HL-60/S4 treated with phorbol 12-myristate 13-acetate at 8.2 ng/mL for 4 days and 3 days (cell line): ENCODE results near the gene IFNAR2.
"Not testable (repeated sequence)": the region's sequence is repeated elsewhere in the genome, so short reads cannot be mapped to it uniquely, and the experiment has no call there.

Experiments
- in situ Hi-C: fragments of 300-500 bp; cut with MboI; formaldehyde crosslinking; loops from 2 replicates; pipeline ENCODE4 v1.15.0; 2022; ENCODE audit warnings: low sequenced_read_pairs

The IFNAR2 gene

DNA sequence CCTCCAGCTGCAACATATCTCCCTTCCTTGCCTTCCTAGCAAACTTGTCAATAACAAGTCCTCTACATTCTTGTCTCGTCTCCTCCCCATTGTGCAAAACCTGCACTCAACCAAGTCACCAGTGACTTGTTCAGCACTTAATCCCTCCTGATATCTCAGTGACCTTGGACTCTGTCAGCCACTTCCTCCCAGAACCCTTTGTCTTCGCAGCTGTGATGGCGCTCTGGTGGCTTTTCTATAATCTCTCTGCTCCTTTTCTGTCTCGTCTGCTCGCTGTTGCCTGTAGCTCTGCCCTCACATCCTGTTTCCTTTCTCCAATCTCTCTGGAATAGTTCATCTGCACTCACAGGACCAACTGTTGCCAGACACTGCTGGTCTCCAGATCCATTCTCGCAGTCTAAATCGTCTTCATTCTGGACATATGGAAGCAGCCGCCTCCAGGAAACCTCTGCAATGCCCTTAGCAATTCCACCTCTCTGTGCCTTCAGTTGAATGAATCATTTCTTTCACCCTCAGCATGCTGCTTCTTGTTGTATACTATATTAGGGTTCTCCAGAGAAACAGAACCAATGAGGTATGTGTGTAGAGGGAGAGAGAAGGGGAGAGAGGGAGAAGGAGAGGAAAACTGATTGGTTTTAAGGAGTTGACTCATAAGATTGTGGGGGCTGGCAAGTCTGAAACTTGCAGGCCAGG, 17.4 kb upstream of the IFNAR2 start:
- in situ Hi-C loops, result no loop called here

DNA sequence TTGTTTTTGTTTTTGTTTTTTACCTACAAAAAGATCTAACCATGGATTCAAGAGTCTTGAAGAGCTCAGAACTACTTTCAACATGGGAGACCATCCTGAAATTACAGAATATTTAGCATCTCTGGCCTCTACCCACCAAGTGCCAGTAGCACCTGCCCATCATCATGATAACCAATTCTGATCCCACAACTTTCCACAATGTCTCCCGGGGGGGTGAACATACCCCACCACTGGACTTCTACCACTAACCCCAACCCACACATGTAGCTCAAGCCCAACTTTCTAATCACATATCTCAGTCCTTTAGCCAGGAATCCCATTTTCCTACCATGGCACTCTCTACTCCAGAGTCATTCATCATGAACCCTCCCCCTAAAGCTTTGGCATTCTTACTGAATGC, 15.7 kb upstream of the IFNAR2 start:
- in situ Hi-C loops, result no loop called here

- in situ Hi-C loops, result no loop called here
These were observed 12.6 kb upstream of the IFNAR2 start for GRCh38 chr21:33217138-33217520.

- in situ Hi-C loops, result no loop called here
These were observed 10.4 kb upstream of the IFNAR2 start for GRCh38 chr21:33219300-33219699.

DNA sequence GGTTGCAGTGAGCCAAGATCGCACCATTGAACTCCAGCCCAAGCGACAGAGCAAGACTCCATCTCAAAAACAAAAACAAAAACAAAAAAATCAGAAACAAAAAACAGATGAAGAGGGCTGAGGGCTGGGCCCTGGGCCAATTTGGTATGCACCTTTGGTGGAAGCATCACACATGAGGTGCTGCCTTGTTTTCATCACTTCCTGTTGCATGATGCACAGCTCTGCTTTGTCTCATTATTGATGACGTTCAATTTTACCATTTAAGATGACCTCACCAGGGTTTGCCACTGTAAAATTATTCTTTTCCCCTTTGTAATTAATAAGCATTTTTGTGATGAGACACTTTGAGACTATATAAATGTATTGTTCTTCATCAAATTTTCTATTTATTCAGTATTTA, 9.8 kb upstream of the IFNAR2 start:
- in situ Hi-C loops, result no loop called here

- in situ Hi-C loops, result not testable (repeated sequence)
These were observed 4.4 kb upstream of the IFNAR2 start for GRCh38 chr21:33225376-33225775.

GRCh38 chr21:33228455-33228854, 1.3 kb upstream of the IFNAR2 start:
- in situ Hi-C loops, result no loop called here

DNA sequence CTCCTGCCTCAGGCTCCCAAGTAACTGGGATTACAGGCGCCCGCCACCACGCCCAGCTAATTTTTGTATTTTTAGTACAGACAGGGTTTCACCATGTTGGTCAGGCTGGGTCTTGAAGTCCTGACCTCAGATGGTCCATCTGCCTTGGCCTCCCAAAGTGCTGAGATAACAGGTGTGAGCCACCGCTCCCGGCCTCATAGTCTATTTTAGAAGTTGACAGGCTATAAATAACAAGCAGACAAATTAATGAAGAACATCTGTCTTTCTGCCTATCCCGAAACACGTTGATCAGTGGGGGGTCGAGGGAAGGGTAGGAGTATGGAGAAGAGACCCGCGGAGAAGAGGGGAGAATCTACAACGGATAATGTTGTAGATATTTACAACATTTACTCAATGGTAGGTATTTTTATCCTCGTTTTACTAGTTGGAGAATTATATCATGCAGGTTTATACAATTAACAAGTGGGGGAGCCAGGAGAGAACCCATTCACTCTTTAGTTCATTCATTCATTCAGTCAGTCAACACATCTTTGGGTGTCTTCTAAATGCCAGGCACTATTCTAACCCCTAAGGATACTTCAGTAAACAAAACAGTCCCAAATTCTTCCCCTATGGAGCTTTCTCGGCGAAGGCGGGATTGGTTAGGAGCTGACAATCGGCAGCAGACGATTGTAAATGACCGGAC, 497 bp upstream of the IFNAR2 start:
- in situ Hi-C loops, result no loop called here

DNA sequence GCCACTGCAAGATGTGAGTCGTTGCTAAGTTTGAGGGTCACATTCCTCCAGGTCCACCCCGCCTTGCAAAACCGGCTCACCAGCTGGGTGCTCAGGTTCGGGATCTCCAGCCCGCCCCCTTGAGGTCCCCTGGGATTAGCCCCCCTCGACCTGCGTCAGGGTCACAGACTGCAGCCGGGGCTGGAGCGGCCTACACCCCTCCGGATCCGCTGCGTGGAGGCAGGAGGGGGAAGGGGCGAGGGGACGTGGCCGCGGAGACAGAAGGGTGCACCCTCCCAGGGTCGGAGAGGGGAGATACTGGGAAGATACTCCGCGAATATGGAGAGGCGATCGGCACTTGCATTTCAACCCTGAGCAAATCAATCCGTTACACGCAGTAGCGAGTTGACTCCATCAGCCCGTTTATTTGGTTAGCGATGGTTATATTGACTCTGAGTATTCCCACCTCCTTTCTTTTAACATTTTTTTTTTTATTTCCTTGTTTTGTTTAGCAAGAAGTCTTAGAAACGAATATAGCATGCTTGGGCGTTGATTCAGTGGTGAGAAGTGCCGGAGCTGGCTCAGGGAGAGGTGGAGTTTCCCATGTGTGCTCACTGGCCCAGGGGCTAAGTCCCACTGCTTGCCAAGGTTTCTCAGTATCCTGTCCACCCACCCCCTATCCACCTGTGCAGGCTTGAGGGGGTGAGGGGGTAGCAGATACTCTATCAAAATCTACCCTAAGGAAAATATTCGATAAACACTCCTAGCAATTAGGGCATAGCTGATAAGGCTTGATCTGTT, 997 bp downstream of the IFNAR2 start:
- in situ Hi-C loops, result no loop called here

- in situ Hi-C loops, result no loop called here
These were observed 1.8 kb downstream of the IFNAR2 start for GRCh38 chr21:33231526-33231925.

DNA sequence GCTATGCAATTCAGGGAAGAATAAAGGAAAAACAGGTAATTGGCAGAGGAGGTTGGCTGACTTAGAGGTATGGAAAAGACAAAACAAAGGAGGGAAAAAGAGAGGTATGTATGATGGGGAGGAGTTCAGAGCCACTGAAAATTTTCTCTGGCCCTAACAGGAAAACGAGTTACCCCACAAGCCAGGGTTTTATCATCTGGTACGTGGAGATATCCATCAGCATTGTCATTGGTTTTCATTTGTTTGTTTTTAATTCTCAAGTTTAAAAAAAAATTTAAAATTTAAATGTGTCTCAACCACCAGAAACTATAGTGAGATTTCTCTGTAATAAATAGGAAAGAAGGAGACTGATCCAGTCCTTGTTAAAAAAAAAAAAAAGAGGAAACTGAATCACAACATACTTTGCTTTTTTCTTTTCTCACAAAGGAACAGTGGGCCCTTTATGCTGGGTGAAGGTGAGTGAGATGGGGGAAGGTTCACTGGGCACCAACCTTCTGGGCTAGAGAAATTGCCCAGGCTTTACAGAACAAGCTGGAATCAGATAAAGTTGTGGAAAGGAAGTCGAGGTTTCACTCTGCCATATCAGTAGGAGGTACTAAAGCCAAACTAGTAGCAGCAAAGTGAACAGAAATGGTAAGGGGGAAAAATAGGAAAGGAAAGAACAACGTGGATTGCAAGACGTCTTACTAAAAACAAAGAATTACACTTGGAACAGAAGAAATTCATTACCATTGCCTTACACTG, 2.7 kb downstream of the IFNAR2 start:
- in situ Hi-C loops, result no loop called here

GRCh38 chr21:33234635-33235520, 5.1 kb downstream of the IFNAR2 start:
- in situ Hi-C loops, result no loop called here

GRCh38 chr21:33236013-33236686, 6.4 kb downstream of the IFNAR2 start:
- in situ Hi-C loops, result no loop called here

DNA sequence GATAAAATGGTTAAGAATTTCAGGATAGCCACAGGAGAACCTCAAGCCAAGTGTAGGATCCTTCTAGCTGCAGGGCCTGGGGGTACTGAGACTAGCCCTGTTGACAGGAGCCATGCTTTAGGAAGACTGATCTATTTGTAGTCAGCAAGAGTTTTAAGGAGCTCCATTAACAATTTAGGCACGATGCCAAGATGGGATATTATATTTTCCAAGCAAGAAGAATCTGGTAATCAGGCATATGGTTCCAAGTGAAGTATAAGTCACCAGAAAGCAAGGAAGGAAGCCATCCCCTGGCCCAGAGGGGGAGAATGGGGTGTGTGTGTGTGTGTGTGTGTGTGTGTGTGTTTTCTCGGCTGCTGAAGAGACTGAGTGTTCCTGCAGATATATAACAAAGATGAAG, 7.0 kb downstream of the IFNAR2 start:
- in situ Hi-C loops, result no loop called here

GRCh38 chr21:33237486-33237885, 7.7 kb downstream of the IFNAR2 start:
- in situ Hi-C loops, result no loop called here

DNA sequence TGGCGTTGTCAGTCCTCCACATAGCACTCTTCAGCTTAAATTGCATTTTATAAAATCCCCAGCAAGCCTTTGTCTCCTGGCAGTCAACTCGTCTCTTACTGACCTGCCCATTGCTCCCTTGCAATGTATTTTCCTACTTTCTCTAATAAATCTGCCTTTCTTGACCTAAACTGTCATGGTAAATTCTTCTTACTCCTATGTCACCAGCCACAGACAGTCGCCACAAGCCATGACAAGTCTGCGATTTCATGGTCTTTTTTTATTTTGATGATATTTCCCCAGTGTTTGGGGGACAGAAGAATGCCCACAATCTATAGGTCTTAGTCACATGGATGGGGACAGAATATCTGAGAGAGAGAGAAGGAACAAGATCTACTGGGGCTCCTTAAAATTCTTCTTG, 8.4 kb downstream of the IFNAR2 start:
- in situ Hi-C loops, result no loop called here

GRCh38 chr21:33238565-33239255, 9.0 kb downstream of the IFNAR2 start:
- in situ Hi-C loops, result no loop called here

DNA sequence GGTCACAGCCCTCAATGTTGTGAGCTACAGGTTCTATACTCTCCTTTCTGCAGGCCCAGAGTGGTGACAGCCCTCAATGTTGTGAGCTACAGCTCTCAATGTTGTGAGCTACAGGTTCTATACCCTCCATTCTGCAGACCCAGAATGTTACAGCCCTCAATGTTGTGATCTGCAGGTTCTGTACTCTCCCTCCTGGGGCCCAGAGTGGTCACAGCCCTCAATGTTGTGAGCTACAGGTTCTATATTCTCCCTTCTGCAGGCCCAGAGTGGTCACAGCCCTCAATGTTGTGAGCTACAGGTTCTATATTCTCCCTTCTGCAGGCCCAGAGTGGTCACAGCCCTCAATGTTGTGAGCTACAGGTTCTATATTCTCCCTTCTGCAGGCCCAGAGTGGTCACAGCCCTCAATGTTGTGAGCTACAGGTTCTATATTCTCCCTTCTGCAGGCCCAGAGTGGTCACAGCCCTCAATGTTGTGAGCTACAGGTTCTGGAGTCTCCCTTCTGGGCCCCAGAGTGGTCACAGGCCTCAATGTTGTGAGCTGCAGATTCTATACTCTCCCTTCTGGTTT, 9.9 kb downstream of the IFNAR2 start:
- in situ Hi-C loops, result not testable (repeated sequence)

DNA sequence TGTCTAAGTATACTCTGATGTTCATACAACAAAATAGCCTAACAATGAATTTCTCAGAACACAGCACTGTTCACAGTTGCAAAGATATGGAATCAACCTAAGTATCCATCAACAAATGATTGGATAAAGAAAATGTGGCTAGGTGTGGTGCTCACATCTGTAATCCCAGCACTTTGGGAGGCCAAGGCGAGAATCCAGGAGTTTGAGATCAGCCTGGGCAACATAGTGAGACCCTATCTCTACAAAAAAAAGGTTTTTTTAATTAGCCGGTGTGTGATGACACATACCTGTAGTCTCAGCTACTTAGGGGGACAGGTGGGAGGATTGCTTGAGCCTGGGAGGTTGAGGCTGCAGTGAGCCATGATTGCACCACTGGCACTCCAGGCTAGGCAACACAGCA, 10.7 kb downstream of the IFNAR2 start:
- in situ Hi-C loops, result no loop called here
